K562 (cell line): ENCODE results near the gene PEDS1. TPM values are rescaled to one million over a fixed set of nuclear protein-coding genes. Genes with fewer than 3 reads are reported as not detected.

Experiments
- ARNT ChIP-seq, 2 experiments: fragments of 450-650 bp; IDR thresholded peaks; 2 replicates each; pipeline ENCODE4 v1.6.1; 2016; ENCODE audit warnings: mild to moderate bottlenecking in 1 of 2
- BRF1 ChIP-seq: IDR thresholded peaks from 3 replicates; pipeline ENCODE4 v1.6.1; 2011; ENCODE audit warnings: borderline replicate concordance, mild to moderate bottlenecking; ENCODE audit not compliant: insufficient read length; ENCODE audit errors: extremely low read depth
- GTF2E2 ChIP-seq: fragments of 200-800 bp; sonication (Bioruptor generic); IDR thresholded peaks from 2 replicates; pipeline ENCODE4 v1.6.1; 2016; ENCODE audit warnings: missing genetic modification characterization, missing compliant biosample characterization
- GTF2F1 ChIP-seq: IDR thresholded peaks from 2 replicates; pipeline ENCODE4 v1.6.1; 2011; ENCODE audit warnings: low read depth, low read length, improper control_type of control experiment
- HSF4 ChIP-seq: fragments of 250-450 bp; sonication (Bioruptor Pico); IDR thresholded peaks from 2 replicates; pipeline ENCODE4 v2.1.2; 2022; ENCODE audit warnings: mild to moderate bottlenecking, moderate library complexity, borderline replicate concordance
- MEF2D ChIP-seq: conservative IDR thresholded peaks from 2 replicates; pipeline ENCODE4 v1.6.1; 2016; ENCODE audit warnings: low read depth, missing genetic modification characterization, missing compliant biosample characterization
- MYC ChIP-seq, 2 experiments: fragments of 250-450 bp in 1 of 2; sonication (Bioruptor Pico) in 1 of 2; IDR thresholded peaks; 2 replicates each; pipeline versions ENCODE4 v1.5.1 to v1.6.1; 2012 to 2021; ENCODE audit warnings: low read depth in 2 of 2, borderline replicate concordance in 1 of 2, improper control_type of control experiment in 1 of 2, low read length in 1 of 2, mild to moderate bottlenecking in 1 of 2, moderate library complexity in 1 of 2
- NFRKB ChIP-seq: fragments of 450-650 bp; IDR thresholded peaks from 2 replicates; pipeline ENCODE4 v1.6.1; 2016; ENCODE audit warnings: low read depth
- SAFB2 ChIP-seq: fragments of 200-400 bp; formaldehyde crosslinking; IDR thresholded peaks from 2 replicates; pipeline ENCODE4 v1.6.1; 2018; ENCODE audit warnings: borderline replicate concordance, low read length, low read depth, moderate library complexity; ENCODE audit not compliant: severe bottlenecking
- SMARCC2 ChIP-seq: fragments of 450-650 bp; IDR thresholded peaks from 2 replicates; pipeline ENCODE4 v1.6.1; 2017; ENCODE audit warnings: antibody characterized with exemption, moderate library complexity, mild to moderate bottlenecking, low read depth
- XRCC5 ChIP-seq: fragments of 200-400 bp; formaldehyde crosslinking; IDR thresholded peaks from 2 replicates; pipeline ENCODE4 v1.6.1; 2017; ENCODE audit warnings: low read depth, mild to moderate bottlenecking, low read length
- ZNF407 ChIP-seq: fragments of 450-650 bp; IDR thresholded peaks from 2 replicates; pipeline ENCODE4 v1.6.1; 2016; ENCODE audit warnings: low read depth
- ZNF57 ChIP-seq: fragments of 450-650 bp; formaldehyde crosslinking; IDR thresholded peaks from 2 replicates; pipeline ENCODE4 v1.4.0; 2020; ENCODE audit warnings: mild to moderate bottlenecking, moderate library complexity
- polyA plus RNA-seq, 8 experiments: library from polyadenylated mRNA; depleted of rRNA in 4 of 8; stranded (reverse) in 5 of 8; unstranded in 3 of 8; fragments of >200 nt; fragmentation: Nextera tagmentation in 2 of 8; fragmentation: Illumina TruSeq in 1 of 8; extraction: Ambion mirVana in 2 of 8; extraction: Trizol in 1 of 8; gene quantifications; 2 replicates each; pipeline versions ENCODE4 v1.2.1 to v1.2.3, GENCODE V29; 2011 to 2014; ENCODE audit warnings: inconsistent platforms in 1 of 8, missing spikeins in 1 of 8
- total RNA-seq, 7 experiments: library from RNA; depleted of rRNA in 6 of 7; stranded (reverse); fragments of >200 nt in 6 of 7; fragmentation: Illumina TruSeq in 2 of 7; extraction: Trizol in 2 of 7; gene quantifications; 2 replicates each; pipeline versions ENCODE4 v1.2.1 to v1.2.3, GENCODE V29; 2011 to 2021; ENCODE audit warnings: low replicate concordance in 1 of 7
- TF ChIP-seq, protein P1 (sequence below), 3 experiments: IDR thresholded peaks in 2 of 3; conservative IDR thresholded peaks in 1 of 3; 2 replicates each; pipeline ENCODE4 v1.5.1; 2011 to 2012; ENCODE audit warnings: low read length in 3 of 3, mild to moderate bottlenecking in 3 of 3, control low read depth in 2 of 3, improper control_type of control experiment in 1 of 3, inconsistent platforms in 1 of 3, low read depth in 1 of 3, mixed read lengths in 1 of 3, moderate library complexity in 1 of 3; ENCODE audit not compliant: insufficient read depth in 2 of 3
- TF ChIP-seq, protein P2 (sequence below): fragments of 200-800 bp; sonication (Bioruptor generic); IDR thresholded peaks from 2 replicates; pipeline ENCODE4 v1.6.1; 2017; ENCODE audit warnings: missing genetic modification characterization, missing compliant biosample characterization

PEDS1 gene
- total and polyA plus RNA-seq, 9 of the 15 experiments (the other 6 are each of a cell fraction or from before 2014, with no cell fraction given) = 2.9 to 38.5 (median 24.2) TPM

DNA sequence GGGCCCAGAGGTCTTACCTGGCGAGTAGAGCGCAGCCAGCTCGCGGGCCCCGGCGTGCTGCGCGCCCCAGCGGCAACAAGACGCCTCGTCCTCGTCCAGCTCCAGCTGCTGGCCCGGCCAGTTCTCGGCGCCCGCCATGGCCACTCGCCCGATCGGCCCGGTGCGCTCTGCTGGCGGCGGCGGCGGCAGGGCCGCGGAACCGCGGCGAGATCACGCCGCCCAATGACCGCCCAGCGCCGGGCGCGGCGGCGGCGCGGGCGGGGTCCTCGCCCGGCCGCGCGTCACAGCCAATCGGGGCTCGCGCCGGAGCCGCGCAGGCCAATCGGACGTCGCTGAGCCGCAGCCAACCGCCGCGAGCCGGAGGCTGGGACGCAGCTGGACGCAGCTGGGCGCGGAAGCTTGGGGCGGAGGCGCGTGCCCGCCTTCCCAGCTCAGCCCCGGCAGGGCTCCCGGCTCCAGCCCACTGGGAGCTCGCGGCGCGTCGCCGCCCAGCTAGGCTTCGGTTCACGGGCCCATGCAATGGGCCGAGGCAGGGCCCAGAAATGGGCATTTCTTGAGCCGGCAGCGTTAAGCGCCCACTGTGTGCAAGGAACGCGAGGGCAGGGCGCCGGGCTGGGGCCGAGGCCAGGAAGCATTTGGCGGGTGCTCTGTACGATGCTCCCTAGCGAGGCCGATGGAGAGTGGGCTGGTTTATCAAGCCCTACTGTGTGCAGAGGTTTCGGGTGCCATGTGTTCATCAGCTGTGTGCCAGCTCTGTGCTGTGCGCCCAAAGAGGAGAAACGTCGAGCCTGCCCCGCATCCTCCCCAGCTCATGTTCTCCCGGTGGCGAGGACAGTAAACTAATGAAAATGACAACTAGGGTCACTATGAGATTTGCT, at the start of gene PEDS1 (continued):
- TF ChIP-seq MYC (IDR thresholded peaks at IDR 0.05; ENCODE audit: low read depth, low read length) (peak; percentile 85), MYC (CRISPR knock-in tag; IDR thresholded peaks at IDR 0.05; ENCODE audit: borderline replicate concordance, low read depth) (peak; percentile 83), NFRKB (no peak; the same call in 1 of the 2 replicates), HSF4 (CRISPR knock-in tag) (no peak), ZNF407 (no peak), XRCC5 (no peak), GTF2E2 (tag) (peak; percentile 62; the same call in 1 of the 2 replicates), SMARCC2 (no peak), SAFB2 (no peak), ARNT (IDR thresholded peaks at IDR 0.05) (no peak), ZNF57 (CRISPR knock-in tag) (no peak), BRF1 (no peak), GTF2F1 (0 out of 2 replicates have a peak, but pooled peaks have one; percentile 30), MEF2D (tag) (no peak)
- TF ChIP-seq, protein P1, sequence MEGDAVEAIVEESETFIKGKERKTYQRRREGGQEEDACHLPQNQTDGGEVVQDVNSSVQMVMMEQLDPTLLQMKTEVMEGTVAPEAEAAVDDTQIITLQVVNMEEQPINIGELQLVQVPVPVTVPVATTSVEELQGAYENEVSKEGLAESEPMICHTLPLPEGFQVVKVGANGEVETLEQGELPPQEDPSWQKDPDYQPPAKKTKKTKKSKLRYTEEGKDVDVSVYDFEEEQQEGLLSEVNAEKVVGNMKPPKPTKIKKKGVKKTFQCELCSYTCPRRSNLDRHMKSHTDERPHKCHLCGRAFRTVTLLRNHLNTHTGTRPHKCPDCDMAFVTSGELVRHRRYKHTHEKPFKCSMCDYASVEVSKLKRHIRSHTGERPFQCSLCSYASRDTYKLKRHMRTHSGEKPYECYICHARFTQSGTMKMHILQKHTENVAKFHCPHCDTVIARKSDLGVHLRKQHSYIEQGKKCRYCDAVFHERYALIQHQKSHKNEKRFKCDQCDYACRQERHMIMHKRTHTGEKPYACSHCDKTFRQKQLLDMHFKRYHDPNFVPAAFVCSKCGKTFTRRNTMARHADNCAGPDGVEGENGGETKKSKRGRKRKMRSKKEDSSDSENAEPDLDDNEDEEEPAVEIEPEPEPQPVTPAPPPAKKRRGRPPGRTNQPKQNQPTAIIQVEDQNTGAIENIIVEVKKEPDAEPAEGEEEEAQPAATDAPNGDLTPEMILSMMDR (IDR thresholded peaks at IDR 0.05 in 2 of 3, conservative IDR thresholded peaks at IDR 0.05 in 1 of 3; ENCODE audit: insufficient read depth in 2 of 3, low read depth in 1 of 3, low read length in 3 of 3) = no peak
- TF ChIP-seq, protein P2, sequence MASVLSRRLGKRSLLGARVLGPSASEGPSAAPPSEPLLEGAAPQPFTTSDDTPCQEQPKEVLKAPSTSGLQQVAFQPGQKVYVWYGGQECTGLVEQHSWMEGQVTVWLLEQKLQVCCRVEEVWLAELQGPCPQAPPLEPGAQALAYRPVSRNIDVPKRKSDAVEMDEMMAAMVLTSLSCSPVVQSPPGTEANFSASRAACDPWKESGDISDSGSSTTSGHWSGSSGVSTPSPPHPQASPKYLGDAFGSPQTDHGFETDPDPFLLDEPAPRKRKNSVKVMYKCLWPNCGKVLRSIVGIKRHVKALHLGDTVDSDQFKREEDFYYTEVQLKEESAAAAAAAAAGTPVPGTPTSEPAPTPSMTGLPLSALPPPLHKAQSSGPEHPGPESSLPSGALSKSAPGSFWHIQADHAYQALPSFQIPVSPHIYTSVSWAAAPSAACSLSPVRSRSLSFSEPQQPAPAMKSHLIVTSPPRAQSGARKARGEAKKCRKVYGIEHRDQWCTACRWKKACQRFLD (CRISPR knock-in tag) = peak; percentile 89
